Gastrocnemius medialis (tissue), 4 donors: ENCODE results near the gene PARN.

ENCODE experiments used
- POLR2A ChIP-seq, 2 donors: fragments of 450-650 bp; IDR thresholded peaks; one replicate each; pipeline ENCODE4 v1.6.1; 2017; ENCODE audit warnings: antibody characterized with exemption in 2 of 2, mild to moderate bottlenecking in 2 of 2, moderate library complexity in 2 of 2
- TF ChIP-seq, protein P1 (sequence below), 5 experiments: fragments of 450-650 bp in 3 of 5; fragments of 200-600 bp in 2 of 5; sonication (generic) in 2 of 5; IDR thresholded peaks in 4 of 5; conservative IDR thresholded peaks in 1 of 5; 1 replicate in 4 of 5; 2 replicates in 1 of 5; pipeline ENCODE4 v1.5.1; 2016 to 2019; ENCODE audit warnings: antibody characterized with exemption in 5 of 5, mild to moderate bottlenecking in 3 of 5, moderate library complexity in 3 of 5

GRCh38 chr16:14528306-14528705 is 101.8 kb downstream of the PARN start:
- TF ChIP-seq, protein P1, sequence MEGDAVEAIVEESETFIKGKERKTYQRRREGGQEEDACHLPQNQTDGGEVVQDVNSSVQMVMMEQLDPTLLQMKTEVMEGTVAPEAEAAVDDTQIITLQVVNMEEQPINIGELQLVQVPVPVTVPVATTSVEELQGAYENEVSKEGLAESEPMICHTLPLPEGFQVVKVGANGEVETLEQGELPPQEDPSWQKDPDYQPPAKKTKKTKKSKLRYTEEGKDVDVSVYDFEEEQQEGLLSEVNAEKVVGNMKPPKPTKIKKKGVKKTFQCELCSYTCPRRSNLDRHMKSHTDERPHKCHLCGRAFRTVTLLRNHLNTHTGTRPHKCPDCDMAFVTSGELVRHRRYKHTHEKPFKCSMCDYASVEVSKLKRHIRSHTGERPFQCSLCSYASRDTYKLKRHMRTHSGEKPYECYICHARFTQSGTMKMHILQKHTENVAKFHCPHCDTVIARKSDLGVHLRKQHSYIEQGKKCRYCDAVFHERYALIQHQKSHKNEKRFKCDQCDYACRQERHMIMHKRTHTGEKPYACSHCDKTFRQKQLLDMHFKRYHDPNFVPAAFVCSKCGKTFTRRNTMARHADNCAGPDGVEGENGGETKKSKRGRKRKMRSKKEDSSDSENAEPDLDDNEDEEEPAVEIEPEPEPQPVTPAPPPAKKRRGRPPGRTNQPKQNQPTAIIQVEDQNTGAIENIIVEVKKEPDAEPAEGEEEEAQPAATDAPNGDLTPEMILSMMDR (IDR thresholded peaks at IDR 0.05 in 4 of 5, conservative IDR thresholded peaks at IDR 0.05 in 1 of 5), result no peak
- no peak for TF ChIP-seq POLR2A (IDR thresholded peaks at IDR 0.05)
